Type B pancreatic cell (in vitro differentiated cells): ENCODE measurements around the gene MCTP1. TPM values are rescaled to one million over a fixed set of nuclear protein-coding genes. Genes with fewer than 3 reads are reported as not detected.

ENCODE experiments used
- DNase-seq: peaks from one replicate; pipeline ENCODE4 v3.0.0; 2021; ENCODE audit warnings: mixed read lengths; ENCODE audit not compliant: unreplicated experiment; ENCODE audit errors: extremely low spot score
- H3K27ac Mint-ChIP-seq: 2 replicates; pipeline ENCODE4 v1.8.0; 2021; ENCODE audit warnings: mild to moderate bottlenecking, mixed read lengths
- H3K27me3 Mint-ChIP-seq: 2 replicates; pipeline ENCODE4 v1.8.0; 2021; ENCODE audit warnings: mixed read lengths
- H3K36me3 Mint-ChIP-seq: 2 replicates; pipeline ENCODE4 v1.8.0; 2021; ENCODE audit warnings: mixed read lengths
- H3K4me1 Mint-ChIP-seq: one replicate; pipeline ENCODE4 v1.8.0; 2021; ENCODE audit warnings: mixed read lengths; ENCODE audit not compliant: unreplicated experiment
- H3K4me3 Mint-ChIP-seq: 2 replicates; pipeline ENCODE4 v1.8.0; 2021; ENCODE audit warnings: mild to moderate bottlenecking, mixed read lengths
- H3K9me3 Mint-ChIP-seq: 2 replicates; pipeline ENCODE4 v1.8.0; 2021; ENCODE audit warnings: mixed read lengths
- CTCF ChIP-seq: fragments of 200-600 bp; sonication (generic); conservative IDR thresholded peaks from 2 replicates; pipeline ENCODE4 v1.5.0; 2021; ENCODE audit warnings: antibody characterized with exemption, mild to moderate bottlenecking
- long read RNA-seq: library from polyadenylated mRNA; unstranded; transcript quantifications from one replicate; pipeline ENCODE4 v2.0.0, GENCODE V29; 2020
- total RNA-seq: library from RNA; stranded (reverse); gene quantifications from 2 replicates; pipeline ENCODE4 v1.2.1, GENCODE V29; 2021; ENCODE audit warnings: low replicate concordance

Gene MCTP1
- 4.6 and 14.8 TPM in 2 replicates for total RNA-seq
- long read RNA-seq, partial matches to known transcripts = 0 of 2 reads
- long read RNA-seq, other reads (novel, unspliced or antisense) = 2 of 2 reads

- Mint-ChIP-seq H3K9me3 (no peaks in the 10 kb centered on the region), H3K27me3 (peaks cover 67% of the 10 kb centered on the region), H3K27ac (peak within 1 kb of the TSS; percentile 85), H3K4me1 (peaks cover 14% of the 10 kb centered on the region), H3K4me3 (peak within 1 kb of the TSS; percentile 93), H3K36me3 (no peaks in the 10 kb centered on the region)
- no peak for TF ChIP-seq CTCF
- DNase-seq = no peak
Measured at GRCh38 chr5:95284572-95285408, at the start of gene MCTP1. TSS of gene MCTP1 (minus strand) at chr5:95285094.

- no peak for DNase-seq
- no peaks in the 10 kb centered on the region for H3K27me3 Mint-ChIP-seq
- peak overlapping the region; percentile 23 for H3K4me3 Mint-ChIP-seq
- peaks cover 18% of the 10 kb centered on the region for H3K4me1 Mint-ChIP-seq
- H3K9me3 Mint-ChIP-seq = peaks cover 9% of the 10 kb centered on the region
- no peak overlapping the region for H3K27ac Mint-ChIP-seq
- peaks cover 7% of the 10 kb centered on the region for H3K36me3 Mint-ChIP-seq
- TF ChIP-seq CTCF = no peak
Measured at GRCh38 chr5:95332158-95332557, 47.3 kb upstream of the MCTP1 start.

- H3K9me3 Mint-ChIP-seq = peaks cover 9% of the 10 kb centered on the region
- H3K27ac Mint-ChIP-seq = no peak overlapping the region
- H3K27me3 Mint-ChIP-seq = no peaks in the 10 kb centered on the region
- H3K4me1 Mint-ChIP-seq = peaks cover 18% of the 10 kb centered on the region
- H3K4me3 Mint-ChIP-seq = no peak overlapping the region
- H3K36me3 Mint-ChIP-seq = peaks cover 7% of the 10 kb centered on the region
- no peak for TF ChIP-seq CTCF
- no peak for DNase-seq
Measured at GRCh38 chr5:95331358-95331757, 46.5 kb upstream of the MCTP1 start.

DNA sequence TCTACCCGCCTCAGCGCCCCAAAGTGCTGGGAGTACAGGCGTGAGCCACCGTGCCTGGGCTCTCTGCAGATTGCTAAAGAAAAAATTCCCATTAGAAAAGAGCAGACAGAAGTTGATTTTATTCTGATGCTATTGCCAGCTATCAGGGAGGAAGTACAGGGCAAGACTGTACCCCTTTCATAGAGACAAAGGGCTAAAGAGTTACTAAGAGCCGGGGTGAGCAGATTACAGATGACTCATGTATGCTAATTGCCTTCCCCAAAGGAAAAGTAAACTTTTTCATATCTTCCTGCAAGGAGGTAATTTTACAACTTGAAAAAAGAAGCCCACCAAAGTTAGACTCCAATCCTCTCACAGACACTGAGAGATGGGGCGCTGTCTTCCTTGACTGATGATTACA lies 42.3 kb upstream of the MCTP1 start:
- Mint-ChIP-seq H3K4me3 (no peak overlapping the region), H3K27me3 (no peaks in the 10 kb centered on the region), H3K9me3 (peaks cover 3% of the 10 kb centered on the region), H3K27ac (no peak overlapping the region), H3K36me3 (peaks cover 4% of the 10 kb centered on the region), H3K4me1 (peaks cover 7% of the 10 kb centered on the region)
- TF ChIP-seq CTCF = no peak
- DNase-seq = no peak

DNA sequence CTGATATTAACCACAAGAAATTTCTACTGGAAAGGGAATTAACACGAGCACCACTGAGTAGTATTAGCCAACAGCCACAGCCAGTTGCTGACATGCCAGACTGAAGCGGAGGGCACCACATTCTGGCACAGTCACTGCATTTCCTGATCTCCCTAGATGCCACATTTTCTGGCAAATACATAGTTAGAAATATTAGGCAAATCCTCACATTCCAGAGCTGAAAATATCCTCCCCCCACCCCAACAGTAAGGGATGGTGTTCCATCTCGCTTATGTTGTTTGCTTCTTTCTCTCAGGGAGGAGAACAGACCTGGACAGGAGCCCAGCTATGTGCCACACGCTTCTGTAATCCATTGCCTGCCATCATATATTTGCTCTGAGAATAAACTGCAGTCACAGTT lies 32.8 kb upstream of the MCTP1 start:
- H3K36me3 Mint-ChIP-seq = no peaks in the 10 kb centered on the region
- H3K27ac Mint-ChIP-seq = no peak overlapping the region
- H3K4me1 Mint-ChIP-seq = peaks cover 7% of the 10 kb centered on the region
- no peak overlapping the region for H3K4me3 Mint-ChIP-seq
- no peak for DNase-seq
- H3K27me3 Mint-ChIP-seq = no peaks in the 10 kb centered on the region
- no peaks in the 10 kb centered on the region for H3K9me3 Mint-ChIP-seq
- no peak for TF ChIP-seq CTCF
